ENCODE data around the gene SLC17A2. TPM values are rescaled to one million over a fixed set of nuclear protein-coding genes. Genes with fewer than 3 reads are reported as not detected.
A peak's percentile ranks its signal among the peaks of the same experiment; 100 is the strongest.

Gene SLC17A2
- total and polyA plus RNA-seq, 2 of the 13 experiments (the other 11 are each of a cell fraction or from before 2014, with no cell fraction given) = 11.2 to 32.4 TPM

GRCh38 chr6:25863360-25863759 is 67.1 kb downstream of the SLC17A2 start (continued):
- TF ChIP-seq KAT2B (IDR thresholded peaks at IDR 0.05; ENCODE audit: borderline replicate concordance, low read depth, low read length) (peak; percentile 52; the same call in 1 of the 2 replicates), NAIF1 (CRISPR knock-in tag; IDR thresholded peaks at IDR 0.05; ENCODE audit: borderline replicate concordance) (no peak), ETS1 (CRISPR knock-in tag; IDR thresholded peaks at IDR 0.05) (no peak), FOXA3 (CRISPR knock-in tag; IDR thresholded peaks at IDR 0.05) (peak; percentile 73), SAP130 (CRISPR knock-in tag; IDR thresholded peaks at IDR 0.05; ENCODE audit: low read depth) (no peak; the same call in 1 of the 2 replicates), ZKSCAN5 (CRISPR knock-in tag; IDR thresholded peaks at IDR 0.05) (no peak), PHF20 (CRISPR knock-in tag; IDR thresholded peaks at IDR 0.05) (no peak), ZNF850 (CRISPR knock-in tag; conservative IDR thresholded peaks at IDR 0.05) (no peak), ZNF296 (CRISPR knock-in tag; conservative IDR thresholded peaks at IDR 0.05) (no peak), POGK (CRISPR knock-in tag; conservative IDR thresholded peaks at IDR 0.05) (no peak), HMG20B (CRISPR knock-in tag; conservative IDR thresholded peaks at IDR 0.05) (no peak), NFE2 (CRISPR knock-in tag; IDR thresholded peaks at IDR 0.05) (no peak), ZNF557 (CRISPR knock-in tag; IDR thresholded peaks at IDR 0.05) (no peak), GATAD2A (CRISPR knock-in tag; IDR thresholded peaks at IDR 0.05) (peak; percentile 93), MATR3 (CRISPR knock-in tag; IDR thresholded peaks at IDR 0.05) (no peak), PLSCR1 (CRISPR knock-in tag; IDR thresholded peaks at IDR 0.05; ENCODE audit: borderline replicate concordance) (no peak), ZFP36L1 (CRISPR knock-in tag; IDR thresholded peaks at IDR 0.05) (no peak), MYPOP (CRISPR knock-in tag; IDR thresholded peaks at IDR 0.05) (no peak), FLYWCH1 (CRISPR knock-in tag; IDR thresholded peaks at IDR 0.05) (no peak), TCF12 (IDR thresholded peaks at IDR 0.05) (no peak), TCF12 (CRISPR knock-in tag; IDR thresholded peaks at IDR 0.05) (no peak), ONECUT2 (CRISPR knock-in tag; IDR thresholded peaks at IDR 0.05) (peak; percentile 85), GLI4 (CRISPR knock-in tag; IDR thresholded peaks at IDR 0.05; ENCODE audit: borderline replicate concordance) (no peak), FOXP1 (IDR thresholded peaks at IDR 0.05) (no peak), FOXP1 (CRISPR knock-in tag; IDR thresholded peaks at IDR 0.05) (peak; percentile 52; the same call in 1 of the 2 replicates), ARHGAP35 (CRISPR knock-in tag; IDR thresholded peaks at IDR 0.05; ENCODE audit: borderline replicate concordance) (no peak), ZNF7 (CRISPR knock-in tag; IDR thresholded peaks at IDR 0.05) (no peak), TFDP1 (CRISPR knock-in tag; IDR thresholded peaks at IDR 0.05; ENCODE audit: borderline replicate concordance) (no peak)
